Measurements from ENCODE around the gene GNB2. TPM values are rescaled to one million over a fixed set of nuclear protein-coding genes. Genes with fewer than 3 reads are reported as not detected.

The GNB2 gene
- total and polyA plus RNA-seq, 3 donors from 2014 or later = 195 to 325 (median 200) TPM

DNA sequence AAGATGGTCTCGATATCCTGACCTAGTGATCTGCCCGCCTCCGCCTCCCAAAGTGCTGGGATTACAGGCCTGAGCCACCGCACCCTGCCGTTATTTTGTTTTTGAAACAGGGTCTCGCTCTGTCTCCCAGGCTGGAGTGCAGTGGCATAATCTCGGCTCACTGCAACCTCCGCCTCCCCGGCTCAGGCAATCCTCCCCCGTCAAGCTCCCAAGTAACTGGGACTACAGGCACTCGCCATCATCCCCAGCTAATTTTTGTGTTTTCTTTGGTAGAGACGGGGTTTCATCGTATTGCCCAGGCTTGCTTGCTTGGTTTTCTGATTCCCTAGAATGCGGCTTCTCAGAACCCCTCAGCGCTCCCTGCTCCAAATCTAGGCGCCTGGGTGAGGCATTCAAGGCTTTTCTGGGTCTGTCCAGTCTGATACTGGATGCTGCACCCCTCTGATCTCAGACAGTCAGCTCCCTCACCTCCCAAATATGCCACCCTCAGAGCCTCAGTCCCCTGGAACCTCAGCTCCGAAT, 33.5 kb upstream of the GNB2 start:
- H3K9me3 ChIP-seq = no peaks in the 10 kb centered on the region
- TF ChIP-seq, protein P1, sequence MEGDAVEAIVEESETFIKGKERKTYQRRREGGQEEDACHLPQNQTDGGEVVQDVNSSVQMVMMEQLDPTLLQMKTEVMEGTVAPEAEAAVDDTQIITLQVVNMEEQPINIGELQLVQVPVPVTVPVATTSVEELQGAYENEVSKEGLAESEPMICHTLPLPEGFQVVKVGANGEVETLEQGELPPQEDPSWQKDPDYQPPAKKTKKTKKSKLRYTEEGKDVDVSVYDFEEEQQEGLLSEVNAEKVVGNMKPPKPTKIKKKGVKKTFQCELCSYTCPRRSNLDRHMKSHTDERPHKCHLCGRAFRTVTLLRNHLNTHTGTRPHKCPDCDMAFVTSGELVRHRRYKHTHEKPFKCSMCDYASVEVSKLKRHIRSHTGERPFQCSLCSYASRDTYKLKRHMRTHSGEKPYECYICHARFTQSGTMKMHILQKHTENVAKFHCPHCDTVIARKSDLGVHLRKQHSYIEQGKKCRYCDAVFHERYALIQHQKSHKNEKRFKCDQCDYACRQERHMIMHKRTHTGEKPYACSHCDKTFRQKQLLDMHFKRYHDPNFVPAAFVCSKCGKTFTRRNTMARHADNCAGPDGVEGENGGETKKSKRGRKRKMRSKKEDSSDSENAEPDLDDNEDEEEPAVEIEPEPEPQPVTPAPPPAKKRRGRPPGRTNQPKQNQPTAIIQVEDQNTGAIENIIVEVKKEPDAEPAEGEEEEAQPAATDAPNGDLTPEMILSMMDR (IDR thresholded peaks at IDR 0.05) = no peak
- no peak for TF ChIP-seq POLR2A (IDR thresholded peaks at IDR 0.05)
- no peak overlapping the region for H3K4me3 ChIP-seq
- no peaks in the 10 kb centered on the region for H3K36me3 ChIP-seq (ENCODE audit: low read depth, missing control alignments)
- DNase-seq = no peak
- intact Hi-C loops (cut with DNase I; ENCODE audit: low total_unique reads) = no loop called here
- H3K27me3 ChIP-seq = no peaks in the 10 kb centered on the region
- H3K27ac ChIP-seq = no peak overlapping the region
- 78% methylated on average over 16 to 17 of the region's 17 CpGs for WGBS, 2 donors
- H3K4me1 ChIP-seq = peaks cover 5% of the 10 kb centered on the region

DNA sequence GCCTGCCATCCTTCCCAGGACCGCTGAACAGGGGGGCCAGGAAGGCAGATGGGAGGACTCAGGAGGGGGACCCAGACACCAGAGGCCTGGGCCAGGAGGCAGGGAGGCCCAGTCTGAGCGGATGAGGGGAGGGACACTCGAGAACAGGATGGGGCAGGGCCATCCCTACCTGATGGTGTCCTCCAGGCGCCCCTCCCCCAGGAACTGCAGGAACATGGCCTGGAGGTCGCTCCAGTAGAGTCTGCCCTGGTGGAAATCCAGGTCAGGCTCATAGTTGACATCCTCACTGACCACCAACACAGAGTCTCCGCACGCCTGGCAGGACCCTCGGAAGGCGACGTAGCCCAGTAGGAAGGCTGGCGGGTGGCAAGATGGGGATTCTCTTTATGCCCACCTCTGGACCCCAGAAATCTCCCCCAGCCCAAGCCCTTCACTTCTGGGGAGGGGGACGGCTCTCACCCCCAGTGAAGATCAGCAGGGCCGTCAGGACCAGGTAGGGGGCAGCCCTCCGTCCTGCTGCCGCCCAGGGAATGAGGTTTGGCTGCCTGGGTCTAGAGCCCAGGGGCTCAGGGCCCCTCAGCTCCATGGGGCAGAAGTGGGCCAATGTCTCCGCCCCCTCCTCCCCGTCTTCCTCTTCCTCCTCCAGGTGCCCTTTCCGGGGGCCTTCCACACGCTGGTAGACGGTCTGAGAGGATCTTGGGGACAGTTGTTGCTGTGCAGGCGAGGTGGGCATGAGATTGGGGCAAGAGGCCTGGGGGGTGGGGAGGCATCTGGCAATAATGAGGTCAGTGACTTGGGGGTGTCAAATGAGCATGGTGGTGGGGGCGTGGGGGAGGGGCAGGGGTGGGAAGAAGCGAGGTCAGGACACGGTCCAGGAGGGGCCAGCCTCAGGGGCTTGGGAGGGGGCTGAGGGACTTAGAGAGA, 32.8 kb upstream of the GNB2 start:
- Histone ChIP-seq H3K27ac (no peak overlapping the region), H3K27me3 (no peaks in the 10 kb centered on the region), H3K4me3 (no peak overlapping the region), H3K4me1 (peaks cover 5% of the 10 kb centered on the region), H3K36me3 (ENCODE audit: low read depth, missing control alignments) (no peaks in the 10 kb centered on the region), H3K9me3 (no peaks in the 10 kb centered on the region)
- no peak for TF ChIP-seq POLR2A (IDR thresholded peaks at IDR 0.05)
- TF ChIP-seq, protein P1 (IDR thresholded peaks at IDR 0.05) = no peak
- 72 to 77% methylated on average over 16 to 24 of the region's 24 CpGs for WGBS, 2 donors
- no peak for DNase-seq
- intact Hi-C loops (cut with DNase I; ENCODE audit: low total_unique reads) = no loop called here

DNA sequence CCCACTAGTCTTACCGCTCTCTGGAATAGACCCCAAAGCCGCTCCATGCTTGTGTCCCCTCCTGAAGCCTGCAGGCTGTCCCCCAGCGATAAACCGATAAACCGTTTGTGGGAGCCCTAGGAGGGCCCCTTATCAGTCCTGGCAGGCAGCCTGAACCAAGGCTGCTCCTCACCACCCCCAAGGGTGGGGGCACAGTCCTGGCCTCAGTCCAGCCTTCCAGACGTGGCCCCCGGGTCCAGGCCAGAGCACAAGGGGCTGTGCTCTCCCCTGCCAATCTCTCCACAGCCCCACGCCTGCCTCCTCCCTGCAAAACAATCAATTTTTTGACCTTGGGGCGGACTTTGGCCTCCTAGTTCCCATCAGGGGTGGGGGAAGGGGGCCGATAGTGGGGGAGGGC, 32.1 kb upstream of the GNB2 start, which contains the start of gene TFR2:
TFR2 (minus strand) TSS at position 90 of the 397 bp plus-strand sequence; CDS start at position 47, 43 bp downstream.
- Histone ChIP-seq H3K27ac (no peak within 1 kb of the TSS), H3K36me3 (ENCODE audit: low read depth, missing control alignments) (no peaks in the 10 kb centered on the region), H3K9me3 (no peaks in the 10 kb centered on the region), H3K4me3 (no peak within 1 kb of the TSS), H3K4me1 (peaks cover 5% of the 10 kb centered on the region), H3K27me3 (no peaks in the 10 kb centered on the region)
- no peak for DNase-seq
- TF ChIP-seq, protein P1 (IDR thresholded peaks at IDR 0.05) = no peak
- TF ChIP-seq POLR2A (IDR thresholded peaks at IDR 0.05) = no peak
- intact Hi-C loops (cut with DNase I; ENCODE audit: low total_unique reads) = no loop called here
- WGBS, 2 donors = 42 to 61% methylated on average over 7 to 10 of the region's 10 CpGs

DNA sequence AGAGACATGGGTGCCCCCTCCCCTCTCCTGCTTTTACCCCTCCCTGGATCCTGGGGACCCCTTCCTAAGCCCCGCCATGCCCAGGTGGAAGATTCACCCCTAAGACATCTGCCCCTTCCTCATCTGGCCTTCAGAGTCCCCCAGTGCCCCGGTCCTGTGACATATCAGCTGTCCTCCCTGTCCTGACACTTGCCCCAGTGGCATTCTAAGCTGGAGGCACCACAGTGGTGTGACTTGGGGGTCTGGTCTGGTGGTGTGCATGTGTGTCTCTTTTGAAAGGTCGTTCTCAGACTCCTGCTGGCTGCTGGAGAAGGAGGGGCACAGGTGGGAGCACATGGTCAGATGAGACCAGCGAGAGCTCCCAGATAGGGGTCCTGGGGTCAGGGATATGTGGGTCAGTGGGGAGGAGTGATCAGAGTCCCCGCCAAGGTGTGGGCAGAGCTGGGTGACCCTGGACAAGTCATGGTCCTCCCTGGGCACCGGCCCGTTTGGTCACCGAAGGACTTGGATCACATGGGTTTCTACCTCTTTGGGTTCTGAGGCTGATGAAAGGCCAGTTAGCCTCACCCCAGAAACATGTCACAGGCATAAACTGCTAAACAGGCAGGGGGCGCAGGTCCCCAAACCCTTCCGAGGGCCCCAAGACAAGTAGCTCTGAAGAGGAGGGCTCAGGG, 31.5 kb upstream of the GNB2 start:
- Histone ChIP-seq H3K4me1 (peaks cover 5% of the 10 kb centered on the region), H3K9me3 (no peaks in the 10 kb centered on the region), H3K4me3 (no peak overlapping the region), H3K27ac (no peak overlapping the region), H3K36me3 (ENCODE audit: low read depth, missing control alignments) (no peaks in the 10 kb centered on the region), H3K27me3 (no peaks in the 10 kb centered on the region)
- intact Hi-C loops (cut with DNase I; ENCODE audit: low total_unique reads) = no loop called here
- no peak for DNase-seq
- 63 to 80% methylated on average over 6 to 10 of the region's 10 CpGs for WGBS, 2 donors
- TF ChIP-seq POLR2A (IDR thresholded peaks at IDR 0.05) = no peak
- TF ChIP-seq, protein P1 (IDR thresholded peaks at IDR 0.05) = no peak

Data from testis (tissue), 3 donors.